Lower leg skin (tissue), 3 donors: ENCODE measurements around the gene GALNT2.

Source experiments
- POLR2A ChIP-seq, 2 donors: fragments of 450-650 bp; IDR thresholded peaks; one replicate each; pipeline ENCODE4 v1.6.1; 2016 to 2017; ENCODE audit warnings: antibody characterized with exemption in 2 of 2, mild to moderate bottlenecking in 1 of 2, moderate library complexity in 1 of 2
- TF ChIP-seq, protein P1 (sequence below), 3 donors: fragments of 450-650 bp; IDR thresholded peaks; one replicate each; pipeline ENCODE4 v1.5.1; 2016; ENCODE audit warnings: antibody characterized with exemption in 3 of 3, mild to moderate bottlenecking in 3 of 3, moderate library complexity in 2 of 3

DNA sequence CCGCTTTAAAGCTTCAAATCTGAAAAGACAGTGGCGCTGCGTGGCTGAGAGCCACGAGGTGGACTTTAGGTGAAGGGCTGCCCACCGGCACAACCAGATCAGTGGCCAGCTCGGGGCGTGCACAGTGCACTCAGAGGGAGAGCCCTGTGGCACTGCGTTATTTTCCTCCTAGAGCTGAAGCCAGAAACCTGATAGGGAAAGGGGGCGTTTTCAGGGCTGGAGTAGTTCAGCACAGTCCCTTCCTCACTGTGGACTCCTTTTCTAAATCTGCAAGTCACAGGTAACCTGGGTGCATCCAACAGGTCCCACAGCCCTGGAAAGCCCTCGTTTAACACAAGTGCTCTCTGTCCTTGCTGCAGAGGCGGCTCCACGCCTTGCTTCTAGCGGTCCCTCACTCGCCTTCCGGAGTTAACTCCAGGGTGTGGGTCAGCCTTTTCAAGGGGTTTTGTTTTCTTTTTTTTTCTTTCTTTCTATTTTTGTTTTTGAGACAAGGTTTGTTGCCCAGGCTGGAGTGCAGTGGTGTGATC is 81.2 kb downstream of the GALNT2 start:
- TF ChIP-seq, protein P1, sequence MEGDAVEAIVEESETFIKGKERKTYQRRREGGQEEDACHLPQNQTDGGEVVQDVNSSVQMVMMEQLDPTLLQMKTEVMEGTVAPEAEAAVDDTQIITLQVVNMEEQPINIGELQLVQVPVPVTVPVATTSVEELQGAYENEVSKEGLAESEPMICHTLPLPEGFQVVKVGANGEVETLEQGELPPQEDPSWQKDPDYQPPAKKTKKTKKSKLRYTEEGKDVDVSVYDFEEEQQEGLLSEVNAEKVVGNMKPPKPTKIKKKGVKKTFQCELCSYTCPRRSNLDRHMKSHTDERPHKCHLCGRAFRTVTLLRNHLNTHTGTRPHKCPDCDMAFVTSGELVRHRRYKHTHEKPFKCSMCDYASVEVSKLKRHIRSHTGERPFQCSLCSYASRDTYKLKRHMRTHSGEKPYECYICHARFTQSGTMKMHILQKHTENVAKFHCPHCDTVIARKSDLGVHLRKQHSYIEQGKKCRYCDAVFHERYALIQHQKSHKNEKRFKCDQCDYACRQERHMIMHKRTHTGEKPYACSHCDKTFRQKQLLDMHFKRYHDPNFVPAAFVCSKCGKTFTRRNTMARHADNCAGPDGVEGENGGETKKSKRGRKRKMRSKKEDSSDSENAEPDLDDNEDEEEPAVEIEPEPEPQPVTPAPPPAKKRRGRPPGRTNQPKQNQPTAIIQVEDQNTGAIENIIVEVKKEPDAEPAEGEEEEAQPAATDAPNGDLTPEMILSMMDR (IDR thresholded peaks at IDR 0.05), result no peak
- TF ChIP-seq POLR2A (IDR thresholded peaks at IDR 0.05), result no peak
